Thoracic aorta (tissue), 2 donors: Measurements from ENCODE around the gene DHX36. TPM values are rescaled to one million over a fixed set of nuclear protein-coding genes. Genes with fewer than 3 reads are reported as not detected.

ENCODE experiments used
- ATAC-seq: fragments of 150-250 bp; one replicate; pipeline ENCODE4 v1.8.0; 2017; ENCODE audit warnings: low read depth; ENCODE audit not compliant: insufficient number of reproducible peaks, low FRiP score
- DNase-seq: peaks from one replicate; pipeline ENCODE4 v3.0.0-alpha.2; 2020; ENCODE audit warnings: low spot score
- H3K27ac ChIP-seq, 2 donors: fragments of 200-600 bp; sonication (generic); 1 replicate in 1 of 2; 2 replicates in 1 of 2; pipeline ENCODE4 v1.5.1; 2016; ENCODE audit warnings: mild to moderate bottlenecking in 2 of 2, moderate library complexity in 2 of 2
- H3K27me3 ChIP-seq: fragments of 200-600 bp; sonication (generic); replicated peaks from 2 replicates; pipeline ENCODE4 v1.6.0; 2016; ENCODE audit warnings: mild to moderate bottlenecking; ENCODE audit not compliant: insufficient read depth
- H3K36me3 ChIP-seq: fragments of 200-600 bp; sonication (generic); one replicate; pipeline ENCODE4 v1.5.1; 2016
- H3K4me1 ChIP-seq, 2 donors: fragments of 200-600 bp; sonication (generic); 1 replicate in 1 of 2; 2 replicates in 1 of 2; pipeline versions ENCODE4 v1.5.1 to v1.6.0; 2016; ENCODE audit warnings: low read depth in 2 of 2, mild to moderate bottlenecking in 1 of 2; ENCODE audit not compliant: control insufficient read depth in 1 of 2
- H3K4me3 ChIP-seq: fragments of 200-600 bp; sonication (generic); 2 replicates; pipeline ENCODE4 v1.5.1; 2016; ENCODE audit warnings: mild to moderate bottlenecking
- H3K9me3 ChIP-seq: fragments of 200-600 bp; sonication (generic); 2 replicates; pipeline ENCODE4 v1.5.1; 2016
- total RNA-seq, 2 donors: library from RNA; depleted of rRNA; stranded (reverse); fragments of >200 nt; gene quantifications; one replicate each; pipeline versions ENCODE4 v1.1.0 to v1.2.3, GENCODE V29; 2016
- TF ChIP-seq, protein P1 (sequence below): fragments of 200-600 bp; sonication (generic); IDR thresholded peaks from one replicate; pipeline ENCODE4 v1.5.1; 2019; ENCODE audit warnings: antibody characterized with exemption

Gene DHX36
- 100 to 1,000 TPM in 1 of 2 donors, 10 to 100 TPM in 1; 71.5 to 128 TPM for total RNA-seq

DNA sequence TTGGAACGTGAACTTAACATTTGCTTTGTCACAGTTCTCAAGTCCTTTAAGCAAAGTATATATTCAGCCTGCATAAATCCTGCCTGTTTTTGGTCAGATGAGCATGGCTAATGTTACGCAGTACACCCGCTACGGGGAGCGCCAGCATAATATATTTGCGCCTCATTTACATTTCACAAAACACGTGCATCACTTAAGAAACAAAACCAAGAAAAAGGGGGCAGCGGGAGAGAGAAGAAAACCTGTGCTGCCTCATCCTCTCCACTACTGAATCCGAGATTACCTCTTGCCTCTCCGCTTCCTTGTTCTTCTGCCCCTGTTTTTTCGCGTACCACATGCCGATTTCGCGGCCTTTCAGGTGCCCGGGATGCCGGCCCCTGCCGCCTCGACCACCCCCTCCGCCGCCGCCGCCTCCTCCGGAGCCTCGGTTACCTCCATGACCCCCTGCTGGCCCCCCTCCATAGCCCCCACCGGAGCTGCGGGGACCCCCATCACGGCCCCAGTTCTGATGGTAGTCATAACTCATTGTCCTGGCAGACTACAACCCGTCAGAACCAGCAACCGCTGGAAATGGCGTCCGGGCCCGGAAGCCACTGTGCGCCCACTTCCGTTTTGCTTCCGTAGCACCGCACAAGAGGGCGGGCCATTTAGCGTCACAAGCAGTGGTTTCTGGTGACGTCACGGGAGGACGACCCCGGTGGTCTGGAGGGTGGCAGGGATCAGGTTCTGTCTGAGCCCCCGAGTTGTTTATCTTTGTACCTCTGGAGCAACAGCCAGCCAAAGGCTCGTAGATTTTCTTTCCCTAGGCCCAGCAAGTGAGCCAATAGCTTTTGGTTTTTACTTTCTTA, at the start of gene DHX36:
Gene DHX36, minus strand, starts transcription at position 597 of the 848 bp plus-strand sequence. Its CDS starts 71 bp downstream, at position 526.
- no peaks in the 10 kb centered on the region for H3K9me3 ChIP-seq
- no peaks in the 10 kb centered on the region for H3K36me3 ChIP-seq
- peak within 1 kb of the TSS; percentile 84 for H3K4me3 ChIP-seq
- ATAC-seq (peak; percentile 97), DNase-seq (peak; percentile 70)
- TF ChIP-seq, protein P1, sequence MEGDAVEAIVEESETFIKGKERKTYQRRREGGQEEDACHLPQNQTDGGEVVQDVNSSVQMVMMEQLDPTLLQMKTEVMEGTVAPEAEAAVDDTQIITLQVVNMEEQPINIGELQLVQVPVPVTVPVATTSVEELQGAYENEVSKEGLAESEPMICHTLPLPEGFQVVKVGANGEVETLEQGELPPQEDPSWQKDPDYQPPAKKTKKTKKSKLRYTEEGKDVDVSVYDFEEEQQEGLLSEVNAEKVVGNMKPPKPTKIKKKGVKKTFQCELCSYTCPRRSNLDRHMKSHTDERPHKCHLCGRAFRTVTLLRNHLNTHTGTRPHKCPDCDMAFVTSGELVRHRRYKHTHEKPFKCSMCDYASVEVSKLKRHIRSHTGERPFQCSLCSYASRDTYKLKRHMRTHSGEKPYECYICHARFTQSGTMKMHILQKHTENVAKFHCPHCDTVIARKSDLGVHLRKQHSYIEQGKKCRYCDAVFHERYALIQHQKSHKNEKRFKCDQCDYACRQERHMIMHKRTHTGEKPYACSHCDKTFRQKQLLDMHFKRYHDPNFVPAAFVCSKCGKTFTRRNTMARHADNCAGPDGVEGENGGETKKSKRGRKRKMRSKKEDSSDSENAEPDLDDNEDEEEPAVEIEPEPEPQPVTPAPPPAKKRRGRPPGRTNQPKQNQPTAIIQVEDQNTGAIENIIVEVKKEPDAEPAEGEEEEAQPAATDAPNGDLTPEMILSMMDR = no peak
- peaks cover 20 to 41% of the 10 kb centered on the region in 2 donors for H3K4me1 ChIP-seq
- peak within 1 kb of the TSS; percentile 82 to 90 for H3K27ac ChIP-seq
- H3K27me3 ChIP-seq = no peaks in the 10 kb centered on the region

- Histone ChIP-seq H3K4me1 (no peaks in the 10 kb centered on the region), H3K27me3 (no peaks in the 10 kb centered on the region), H3K36me3 (no peaks in the 10 kb centered on the region), H3K4me3 (no peak overlapping the region), H3K27ac (no peak overlapping the region), H3K9me3 (no peaks in the 10 kb centered on the region)
- DNase-seq (no peak), ATAC-seq (no peak)
- TF ChIP-seq, protein P1 = no peak
Measured at GRCh38 chr3:154367221-154367620, 42.9 kb upstream of the DHX36 start.

- TF ChIP-seq, protein P1 = no peak
- H3K27ac ChIP-seq = no peak overlapping the region
- no peak overlapping the region for H3K4me3 ChIP-seq
- H3K36me3 ChIP-seq = no peaks in the 10 kb centered on the region
- no peaks in the 10 kb centered on the region for H3K27me3 ChIP-seq
- DNase-seq = no peak
- no peaks in the 10 kb centered on the region for H3K9me3 ChIP-seq
- no peak for ATAC-seq
- H3K4me1 ChIP-seq = no peaks in the 10 kb centered on the region
Measured at GRCh38 chr3:154364849-154365248, 40.6 kb upstream of the DHX36 start.

DNA sequence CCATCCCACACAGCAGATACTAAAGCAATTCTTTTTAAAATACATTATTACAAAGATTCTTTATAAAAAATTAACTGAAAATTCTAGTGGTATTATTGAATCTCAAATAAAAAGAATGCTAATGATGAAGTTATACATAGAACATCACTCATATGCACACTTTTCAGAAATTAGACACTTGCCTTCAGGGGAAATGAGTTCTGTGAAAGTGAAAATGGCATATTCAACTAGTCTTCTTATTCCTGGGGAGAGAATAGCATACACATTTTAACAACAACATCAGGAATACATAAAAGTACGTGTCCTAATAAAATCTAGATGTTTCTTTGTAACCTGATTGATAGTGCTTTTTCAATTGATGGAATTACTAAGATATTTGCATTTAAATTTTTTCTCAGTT, 36.8 kb upstream of the DHX36 start:
- Histone ChIP-seq H3K4me1 (no peaks in the 10 kb centered on the region), H3K27ac (no peak overlapping the region), H3K36me3 (no peaks in the 10 kb centered on the region), H3K27me3 (no peaks in the 10 kb centered on the region), H3K9me3 (no peaks in the 10 kb centered on the region), H3K4me3 (no peak overlapping the region)
- ATAC-seq = no peak
- DNase-seq = no peak
- TF ChIP-seq, protein P1 = no peak

- Histone ChIP-seq H3K4me3 (no peak overlapping the region), H3K27ac (no peak overlapping the region), H3K36me3 (no peaks in the 10 kb centered on the region), H3K9me3 (no peaks in the 10 kb centered on the region), H3K27me3 (no peaks in the 10 kb centered on the region), H3K4me1 (no peaks in the 10 kb centered on the region)
- ATAC-seq = no peak
- TF ChIP-seq, protein P1 = no peak
- no peak for DNase-seq
Measured at GRCh38 chr3:154356009-154356408, 31.7 kb upstream of the DHX36 start.
